ENCODE data around the gene SYT8. TPM values are rescaled to one million over a fixed set of nuclear protein-coding genes. Genes with fewer than 3 reads are reported as not detected.
"Not testable (repeated sequence)": the region's sequence is repeated elsewhere in the genome, so short reads cannot be mapped to it uniquely, and the experiment has no call there.

The SYT8 gene
- polyA plus RNA-seq, 3 donors, result 0.39 to 0.56 TPM; not detected in 1

GRCh38 chr11:1877211-1878136 lies 42.7 kb downstream of the SYT8 start:
- DNase-seq (ENCODE audit: extremely low read depth in 1 of 11, low read depth in 9 of 11, low spot score in 4 of 11), result no peak

DNA sequence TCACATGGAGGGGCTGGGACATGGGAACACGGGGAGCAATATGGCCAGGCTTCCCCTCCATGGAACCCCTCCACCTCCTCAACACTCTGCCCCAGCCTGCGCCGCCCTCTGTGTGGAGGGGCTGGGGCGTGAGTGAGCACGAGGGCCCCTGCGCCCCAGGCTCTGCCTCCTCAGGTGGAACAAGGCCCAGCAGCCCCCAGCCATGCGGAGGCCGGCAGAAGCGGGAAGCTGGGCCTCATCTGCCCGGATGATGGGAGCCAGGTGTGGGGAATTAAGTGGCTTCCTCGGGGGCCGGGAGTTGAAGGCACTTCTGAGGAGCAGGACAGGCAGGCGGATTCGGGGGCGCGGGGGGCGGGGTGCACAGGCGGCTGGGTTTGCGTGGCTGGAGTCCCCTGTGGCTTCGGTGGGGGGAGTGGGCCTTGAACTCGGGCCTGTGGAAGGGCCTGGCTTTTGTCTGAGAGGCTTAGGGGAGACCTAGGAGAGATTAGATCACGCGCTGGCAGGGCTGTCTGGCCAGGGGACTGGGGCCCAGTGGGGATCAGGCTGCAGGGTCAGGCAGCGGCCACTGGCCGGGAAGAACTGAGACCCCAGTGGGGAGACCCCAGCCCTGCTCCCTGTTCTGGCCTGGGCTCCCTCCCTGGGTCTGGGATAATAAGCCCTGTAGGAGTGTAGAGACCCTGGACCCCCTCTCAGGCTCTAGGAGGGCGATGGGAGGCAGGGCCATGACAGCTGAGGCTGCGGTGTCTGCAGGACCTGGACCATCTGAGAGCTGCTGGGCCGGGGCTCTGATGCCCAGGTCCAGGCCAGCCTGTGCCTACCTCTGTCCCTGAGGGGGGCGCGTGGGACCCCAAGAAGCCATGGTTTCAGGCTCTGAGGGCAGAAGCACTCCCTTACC lies 43.6 kb downstream of the SYT8 start:
- no peak for DNase-seq (ENCODE audit: extremely low read depth in 1 of 11, low read depth in 9 of 11, low spot score in 4 of 11)

- no peak for DNase-seq (ENCODE audit: extremely low read depth in 1 of 11, low read depth in 9 of 11, low spot score in 4 of 11)
Measured at GRCh38 chr11:1879342-1879940, 44.7 kb downstream of the SYT8 start.

DNA sequence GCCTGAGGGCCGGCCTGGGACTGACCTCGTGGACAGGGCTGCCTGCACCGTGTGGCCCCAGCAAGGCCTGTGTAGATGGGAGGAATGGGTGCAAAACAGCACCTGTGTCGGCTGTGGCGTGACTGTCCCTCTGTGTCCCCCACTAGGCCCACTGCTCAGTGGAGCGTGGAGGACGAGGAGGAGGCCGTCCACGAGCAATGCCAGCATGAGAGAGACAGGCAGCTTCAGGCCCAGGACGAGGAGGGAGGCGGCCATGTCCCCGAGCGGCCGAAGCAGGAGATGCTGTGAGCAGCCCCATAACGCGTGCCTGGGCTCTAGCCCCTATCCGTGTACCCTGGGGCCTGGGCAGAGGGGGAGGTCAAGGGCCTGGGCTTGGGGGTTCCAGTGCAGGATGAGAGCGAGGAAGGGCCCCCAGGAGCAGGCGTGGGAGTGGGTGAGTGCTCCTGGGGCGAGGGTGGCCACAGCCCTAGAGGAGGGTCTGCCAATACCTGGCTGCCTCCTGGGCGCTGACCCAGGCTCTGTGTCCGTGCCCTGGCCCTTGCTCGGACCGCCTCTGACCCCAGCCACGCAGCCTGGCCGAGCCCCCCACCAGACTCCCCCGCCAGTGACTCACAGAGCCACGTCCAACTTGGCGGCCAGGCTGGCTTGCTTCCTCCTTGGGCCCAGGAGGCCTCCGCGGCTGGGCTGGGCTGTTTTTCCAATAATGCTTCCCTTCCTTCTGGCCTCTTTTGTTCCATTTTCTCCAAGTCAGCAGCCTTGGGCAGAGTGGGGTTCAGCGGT lies 45.3 kb downstream of the SYT8 start:
- no peak for DNase-seq (ENCODE audit: extremely low read depth in 1 of 11, low read depth in 9 of 11, low spot score in 4 of 11)

GRCh38 chr11:1880746-1881441 lies 46.1 kb downstream of the SYT8 start:
- DNase-seq (ENCODE audit: extremely low read depth in 1 of 11, low read depth in 9 of 11, low spot score in 4 of 11), result no peak

- no peak for DNase-seq (ENCODE audit: extremely low read depth in 1 of 11, low read depth in 9 of 11, low spot score in 4 of 11)
Measured at GRCh38 chr11:1881442-1882264, 46.9 kb downstream of the SYT8 start.

DNA sequence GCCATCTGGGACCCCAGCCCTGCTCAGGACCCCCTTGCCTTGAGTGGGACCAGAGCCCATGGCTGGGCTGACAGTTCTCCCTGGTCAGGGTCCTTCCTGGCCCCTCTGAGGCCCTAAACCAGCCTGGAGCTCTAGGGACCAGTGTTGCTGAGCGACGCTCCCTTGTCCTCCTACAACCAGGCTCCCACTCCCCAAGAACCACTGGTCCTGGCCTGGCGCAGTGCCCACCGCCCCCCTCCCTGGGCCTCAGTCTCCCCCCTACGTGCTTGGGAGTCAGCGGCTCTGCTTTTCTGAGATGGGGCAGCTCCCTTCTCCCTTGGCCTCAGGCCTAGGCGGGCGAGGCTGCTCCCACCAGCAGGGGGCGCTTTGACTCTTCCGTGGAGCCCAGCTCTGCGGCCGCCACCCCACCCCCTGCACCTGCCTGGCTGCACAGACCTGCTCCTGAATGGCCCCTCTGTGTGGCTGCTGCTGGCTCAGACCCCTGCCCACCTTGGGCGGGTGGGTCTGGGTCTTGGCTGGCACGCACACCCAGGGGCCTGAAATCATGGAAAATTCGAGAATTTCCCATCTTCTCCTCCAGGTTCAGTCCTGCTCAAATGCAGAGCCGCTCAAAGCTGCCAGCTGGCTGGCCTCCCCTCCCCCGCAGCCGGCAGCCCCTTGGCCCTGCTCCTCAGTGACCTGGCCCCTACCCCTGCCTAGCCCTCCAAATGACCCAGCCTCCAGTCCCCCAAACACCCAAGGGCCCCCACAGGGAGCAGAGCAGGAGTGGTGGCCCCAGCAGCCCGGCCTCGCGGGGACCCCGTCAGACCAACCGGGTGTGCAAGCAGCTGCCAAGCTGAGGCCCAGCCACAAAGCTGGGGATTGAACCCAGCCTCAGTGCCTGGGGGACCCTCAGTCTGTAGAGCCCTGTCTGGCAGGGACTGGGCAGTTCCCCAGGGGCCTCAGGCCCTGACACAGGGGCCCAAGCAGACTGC lies 47.8 kb downstream of the SYT8 start:
- peak in 9 of 11 donors; percentile 58 to 82 (median 78) for DNase-seq (ENCODE audit: extremely low read depth in 1 of 11, low read depth in 9 of 11, low spot score in 4 of 11)

DNA sequence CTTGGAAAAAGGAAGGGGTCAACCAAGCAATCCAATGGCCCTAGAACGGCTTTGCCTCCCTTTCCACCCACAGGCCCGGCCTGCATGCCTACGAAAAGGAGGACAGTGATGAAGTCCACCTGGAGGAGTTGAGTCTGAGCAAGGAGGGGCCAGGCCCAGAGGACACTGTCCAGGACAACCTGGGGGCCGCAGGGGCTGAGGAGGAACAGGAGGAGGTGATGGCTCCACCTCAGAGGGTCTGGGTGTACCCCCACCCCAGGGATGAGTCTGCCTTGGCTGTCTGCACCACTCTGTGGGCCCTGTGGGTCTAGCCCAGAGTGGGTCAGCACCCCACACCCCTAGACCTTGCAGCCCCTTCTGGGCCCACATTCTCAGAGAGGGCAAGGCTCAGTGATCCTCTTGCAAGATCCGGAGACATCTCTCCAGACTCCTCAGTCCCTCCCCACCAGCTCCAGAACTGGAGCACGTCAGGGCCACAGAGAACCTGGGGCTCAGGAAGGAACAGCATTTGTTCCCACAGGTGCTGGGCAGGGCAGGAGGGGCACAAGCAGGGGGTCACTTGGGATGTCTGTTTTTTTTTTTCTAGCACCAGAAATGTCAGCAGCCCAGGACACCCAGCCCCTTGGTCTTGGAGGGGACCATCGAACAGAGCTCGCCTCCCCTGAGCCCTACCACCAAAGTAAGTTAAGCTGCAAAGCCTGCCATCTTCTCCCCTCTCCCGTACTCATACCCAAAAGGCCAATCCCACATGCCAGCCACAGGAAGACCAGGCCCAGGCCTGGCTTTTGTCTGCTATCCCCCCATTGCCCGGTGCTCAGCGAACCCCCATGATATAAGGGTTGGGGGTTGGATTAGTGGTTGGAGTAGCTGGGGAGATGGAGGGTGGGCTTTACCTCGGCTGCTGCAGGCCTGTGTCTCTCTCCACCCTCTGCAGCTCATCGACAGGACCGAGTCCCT lies 48.8 kb downstream of the SYT8 start:
- DNase-seq (ENCODE audit: extremely low read depth in 1 of 11, low read depth in 9 of 11, low spot score in 4 of 11), result no peak

- DNase-seq (ENCODE audit: extremely low read depth in 1 of 11, low read depth in 9 of 11, low spot score in 4 of 11), result no peak
Measured at GRCh38 chr11:1884303-1884700, 49.5 kb downstream of the SYT8 start.

GRCh38 chr11:1886551-1886950 lies 51.8 kb downstream of the SYT8 start:
- DNase-seq (ENCODE audit: extremely low read depth in 1 of 11, low read depth in 9 of 11, low spot score in 4 of 11), result not testable (repeated sequence)

Other genes starting within 250 kb of the SYT8 start
- 1 to 10 TPM in 1 of 3 donors, under 1 TPM in 1, not detected in 1; 0.13 to 1.7 TPM for gene KRTAP5-1, start 249.7 kb upstream of the SYT8 start, polyA plus RNA-seq (ENCODE audit: insufficient read length in 3 of 3)
- not detected for gene KRTAP5-2, start 236.7 kb upstream of the SYT8 start, polyA plus RNA-seq (ENCODE audit: insufficient read length in 3 of 3)
- not detected for gene KRTAP5-3, start 226.5 kb upstream of the SYT8 start, polyA plus RNA-seq (ENCODE audit: insufficient read length in 3 of 3)
- gene KRTAP5-4, start 212.9 kb upstream of the SYT8 start, polyA plus RNA-seq (ENCODE audit: insufficient read length in 3 of 3), result not detected
- not detected for gene KRTAP5-5, start 205.2 kb upstream of the SYT8 start, polyA plus RNA-seq (ENCODE audit: insufficient read length in 3 of 3)
- gene KRTAP5-6, start 137.8 kb upstream of the SYT8 start, polyA plus RNA-seq (ENCODE audit: insufficient read length in 3 of 3), result not detected
- gene IFITM10, start 84.4 kb upstream of the SYT8 start, polyA plus RNA-seq (ENCODE audit: insufficient read length in 3 of 3), result under 1 TPM; 0.11 to 0.28 (median 0.23) TPM
- gene CTSD, start 71.1 kb upstream of the SYT8 start, polyA plus RNA-seq (ENCODE audit: insufficient read length in 3 of 3), result 100 to 1,000 TPM; 195 to 261 (median 236) TPM
- gene TNNI2, start 4.0 kb downstream of the SYT8 start, polyA plus RNA-seq (ENCODE audit: insufficient read length in 3 of 3), result 1 to 10 TPM in 1 of 3 donors, under 1 TPM in 2; 0.45 to 6.1 (median 0.53) TPM
- 1 to 10 TPM; 4.5 to 9.2 (median 7.9) TPM for gene LSP1, start 18.1 kb downstream of the SYT8 start, polyA plus RNA-seq (ENCODE audit: insufficient read length in 3 of 3)
- gene PRR33, start 56.9 kb downstream of the SYT8 start, polyA plus RNA-seq (ENCODE audit: insufficient read length in 3 of 3), result under 1 TPM in 2 of 3 donors, not detected in 1; 0.29 to 0.32 TPM
- 10 to 100 TPM in 1 of 3 donors, 1 to 10 TPM in 2; 7.3 to 10.5 (median 9.7) TPM for gene TNNT3, start 84.7 kb downstream of the SYT8 start, polyA plus RNA-seq (ENCODE audit: insufficient read length in 3 of 3)
- 10 to 100 TPM; 48.7 to 71.6 (median 52.2) TPM for gene MRPL23, start 112.3 kb downstream of the SYT8 start, polyA plus RNA-seq (ENCODE audit: insufficient read length in 3 of 3)
- gene H19, start 162.9 kb downstream of the SYT8 start, polyA plus RNA-seq (ENCODE audit: insufficient read length in 3 of 3), result 1,000 to 10,000 TPM; 2,437 to 3,512 (median 2,541) TPM

Data from renal cortex interstitium (tissue), 11 donors.